ENCODE measurements around the gene SRPK2.

GRCh38 chr7:105228555-105228954 is 160.2 kb downstream of the SRPK2 start:
- TF ChIP-seq CTCF (IDR thresholded peaks at IDR 0.05; ENCODE audit: low read depth, low read length) (no peak), POLR2A (IDR thresholded peaks at IDR 0.05; ENCODE audit: extremely low read depth, insufficient read length) (no peak), MYC (IDR thresholded peaks at IDR 0.05; ENCODE audit: low read depth, low read length) (no peak), MAX (IDR thresholded peaks at IDR 0.05; ENCODE audit: low read depth, low read length) (no peak)

Data from NB4 (cell line).